H9 (cell line): ENCODE results near the gene PIP5KL1. TPM values are rescaled to one million over a fixed set of nuclear protein-coding genes. Genes with fewer than 3 reads are reported as not detected.

Source experiments
- DNase-seq: peaks from one replicate; pipeline ENCODE4 v3.0.0-alpha.2; 2017
- H2AFZ ChIP-seq: one replicate; pipeline ENCODE4 v1.6.1; 2013; ENCODE audit warnings: mild to moderate bottlenecking, low read length, control low read depth, moderate library complexity
- H2AK5ac ChIP-seq: 2 replicates; pipeline ENCODE4 v1.6.1; 2013; ENCODE audit warnings: low read length, control low read depth, mixed read lengths; ENCODE audit not compliant: insufficient read length
- H2BK120ac ChIP-seq: one replicate; pipeline ENCODE4 v1.6.1; 2013; ENCODE audit warnings: low read depth, mild to moderate bottlenecking, low read length, control low read depth, inconsistent platforms; ENCODE audit not compliant: poor library complexity, severe bottlenecking
- H2BK12ac ChIP-seq: 2 replicates; pipeline ENCODE4 v1.6.1; 2013; ENCODE audit warnings: low read length, control low read depth, mixed read lengths, low read depth; ENCODE audit not compliant: insufficient read length
- H2BK15ac ChIP-seq: 2 replicates; pipeline ENCODE4 v1.6.1; 2013; ENCODE audit warnings: low read depth, low read length, control low read depth
- H2BK20ac ChIP-seq: one replicate; pipeline ENCODE4 v1.6.1; 2013; ENCODE audit warnings: low read depth, mild to moderate bottlenecking, low read length, control low read depth, inconsistent platforms; ENCODE audit not compliant: poor library complexity, severe bottlenecking
- H2BK5ac ChIP-seq: 2 replicates; pipeline ENCODE4 v1.6.1; 2013; ENCODE audit warnings: low read length, control low read depth, mixed read lengths; ENCODE audit not compliant: insufficient read length
- H3K14ac ChIP-seq: 2 replicates; pipeline ENCODE4 v1.6.1; 2013; ENCODE audit warnings: low read length, control low read depth; ENCODE audit not compliant: insufficient read depth
- H3K18ac ChIP-seq: 2 replicates; pipeline ENCODE4 v1.6.1; 2013; ENCODE audit warnings: low read depth, mild to moderate bottlenecking, mixed read lengths, low read length, control low read depth; ENCODE audit not compliant: insufficient read length
- H3K23ac ChIP-seq: 2 replicates; pipeline ENCODE4 v1.6.1; 2013; ENCODE audit warnings: low read length, control low read depth, mixed read lengths, low read depth; ENCODE audit not compliant: insufficient read length
- H3K23me2 ChIP-seq: 2 replicates; pipeline ENCODE4 v1.6.1; 2013; ENCODE audit warnings: low read depth, mild to moderate bottlenecking, mixed read lengths, low read length, control low read depth; ENCODE audit not compliant: insufficient read length, poor library complexity, severe bottlenecking
- H3K27ac ChIP-seq: 2 replicates; pipeline ENCODE4 v1.5.1; 2013; ENCODE audit warnings: low read length, control low read depth, mixed read lengths, low read depth; ENCODE audit not compliant: insufficient read length
- H3K27me3 ChIP-seq: 2 replicates; pipeline ENCODE4 v1.6.1; 2013; ENCODE audit warnings: low read length, control low read depth, inconsistent platforms; ENCODE audit not compliant: insufficient read depth
- H3K4ac ChIP-seq: 2 replicates; pipeline ENCODE4 v1.6.1; 2013; ENCODE audit warnings: low read depth, mild to moderate bottlenecking, control low read depth, inconsistent platforms, low read length, moderate library complexity
- H3K4me1 ChIP-seq: 2 replicates; pipeline ENCODE4 v1.6.1; 2013; ENCODE audit warnings: low read length, control low read depth, inconsistent platforms; ENCODE audit not compliant: insufficient read depth
- H3K4me2 ChIP-seq: 2 replicates; pipeline ENCODE4 v1.6.1; 2013; ENCODE audit warnings: low read length, control low read depth, mixed read lengths; ENCODE audit not compliant: insufficient read length, insufficient read depth
- H3K56ac ChIP-seq: 2 replicates; pipeline ENCODE4 v1.6.1; 2013; ENCODE audit warnings: low read depth, mild to moderate bottlenecking, mixed read lengths, low read length, control low read depth; ENCODE audit not compliant: insufficient read length
- H3K79me1 ChIP-seq: 2 replicates; pipeline ENCODE4 v1.6.1; 2013; ENCODE audit warnings: low read depth, mild to moderate bottlenecking, moderate library complexity, low read length, control low read depth, inconsistent platforms; ENCODE audit not compliant: insufficient read depth, poor library complexity, severe bottlenecking
- H3K79me2 ChIP-seq: 2 replicates; pipeline ENCODE4 v1.6.1; 2013; ENCODE audit warnings: low read length, control low read depth, inconsistent platforms; ENCODE audit not compliant: insufficient read depth
- H3K9ac ChIP-seq: 2 replicates; pipeline ENCODE4 v1.6.1; 2013; ENCODE audit warnings: low read length, control low read depth, mixed read lengths; ENCODE audit not compliant: insufficient read length; ENCODE audit errors: extremely low read depth
- H3K9me3 ChIP-seq: one replicate; pipeline ENCODE4 v1.6.1; 2013; ENCODE audit warnings: low read depth, low read length, inconsistent platforms; ENCODE audit not compliant: control insufficient read depth
- H3T11ph ChIP-seq: one replicate; pipeline ENCODE4 v1.6.1; 2013; ENCODE audit warnings: mild to moderate bottlenecking, low read length, control low read depth, inconsistent platforms
- H4K20me1 ChIP-seq: one replicate; pipeline ENCODE4 v1.6.1; 2013; ENCODE audit not compliant: control insufficient read depth, insufficient read length, insufficient read depth
- H4K5ac ChIP-seq: 2 replicates; pipeline ENCODE4 v1.6.1; 2013; ENCODE audit warnings: low read depth, mild to moderate bottlenecking, mixed read lengths, low read length, control low read depth; ENCODE audit not compliant: insufficient read length
- H4K8ac ChIP-seq: replicated peaks from 2 replicates; pipeline ENCODE4 v1.6.1; 2013; ENCODE audit warnings: low read length, control low read depth, mixed read lengths, low read depth; ENCODE audit not compliant: insufficient read length
- H4K91ac ChIP-seq: 2 replicates; pipeline ENCODE4 v1.6.1; 2013; ENCODE audit warnings: low read depth, mild to moderate bottlenecking, moderate library complexity, mixed read lengths, low read length, control low read depth; ENCODE audit not compliant: insufficient read length
- H3K27ac Mint-ChIP-seq, 3 experiments: 2 replicates in 2 of 3; 3 replicates in 1 of 3; pipeline ENCODE4 v1.8.0; 2020 to 2021; ENCODE audit warnings: mixed read lengths in 3 of 3, mild to moderate bottlenecking in 1 of 3, moderate library complexity in 1 of 3
- H3K27me3 Mint-ChIP-seq: 2 replicates; pipeline ENCODE4 v1.8.0; 2021; ENCODE audit warnings: low read depth, mild to moderate bottlenecking, moderate library complexity, mixed read lengths
- H3K36me3 Mint-ChIP-seq, 3 experiments: 2 replicates in 2 of 3; 3 replicates in 1 of 3; pipeline ENCODE4 v1.8.0; 2020 to 2021; ENCODE audit warnings: low read depth in 3 of 3, mixed read lengths in 3 of 3; ENCODE audit not compliant: insufficient read depth in 1 of 3
- H3K4me1 Mint-ChIP-seq, 2 experiments: 2 replicates each; pipeline ENCODE4 v1.8.0; 2020; ENCODE audit warnings: mixed read lengths in 2 of 2
- H3K4me3 Mint-ChIP-seq, 2 experiments: 2 replicates in 1 of 2; 3 replicates in 1 of 2; pipeline ENCODE4 v1.8.0; 2020 to 2021; ENCODE audit warnings: mild to moderate bottlenecking in 2 of 2, mixed read lengths in 2 of 2, moderate library complexity in 1 of 2
- H3K9me3 Mint-ChIP-seq, 2 experiments: 2 replicates in 1 of 2; 3 replicates in 1 of 2; pipeline ENCODE4 v1.8.0; 2020; ENCODE audit warnings: mild to moderate bottlenecking in 2 of 2, mixed read lengths in 2 of 2, moderate library complexity in 1 of 2
- WGBS: extraction: QIAGEN DNeasy Blood & Tissue Kit; methylation state at CpG from one replicate; pipeline ENCODE4 v1.1.7; 2013; ENCODE audit warnings: missing lambda C conversion rate, low lambda C conversion rate, mixed read lengths; ENCODE audit not compliant: insufficient read length; ENCODE audit errors: extremely low coverage; 5-methylcytosine and 5-hydroxymethylcytosine counted together
- long read RNA-seq: library from polyadenylated mRNA; unstranded; transcript quantifications from one replicate; pipeline ENCODE4 v2.0.0, GENCODE V29; 2020
- total RNA-seq: library from RNA; stranded (reverse); gene quantifications from 2 replicates; pipeline ENCODE4 v1.2.1, GENCODE V29; 2021
- TF ChIP-seq, protein P1 (sequence below): fragments of 200-600 bp; sonication (generic); conservative IDR thresholded peaks from 3 replicates; pipeline ENCODE4 v1.8.0; 2021; ENCODE audit warnings: antibody characterized with exemption, mild to moderate bottlenecking

PIP5KL1 gene, protein sequence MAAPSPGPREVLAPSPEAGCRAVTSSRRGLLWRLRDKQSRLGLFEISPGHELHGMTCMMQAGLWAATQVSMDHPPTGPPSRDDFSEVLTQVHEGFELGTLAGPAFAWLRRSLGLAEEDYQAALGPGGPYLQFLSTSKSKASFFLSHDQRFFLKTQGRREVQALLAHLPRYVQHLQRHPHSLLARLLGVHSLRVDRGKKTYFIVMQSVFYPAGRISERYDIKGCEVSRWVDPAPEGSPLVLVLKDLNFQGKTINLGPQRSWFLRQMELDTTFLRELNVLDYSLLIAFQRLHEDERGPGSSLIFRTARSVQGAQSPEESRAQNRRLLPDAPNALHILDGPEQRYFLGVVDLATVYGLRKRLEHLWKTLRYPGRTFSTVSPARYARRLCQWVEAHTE
- total RNA-seq: 9.0 and 11.6 TPM in 2 replicates
- long read RNA-seq, transcript PIP5KL1-202 (10 exons, 2,198 nt): major isoform, 12 of 54 reads
- long read RNA-seq, partial matches to known transcripts: 5 of 54 reads
- long read RNA-seq, other reads (novel, unspliced or antisense): 32 of 54 reads

GRCh38 chr9:127930231-127931091, at the start of gene PIP5KL1:
Gene PIP5KL1, minus strand, starts transcription at chr9:127930777. Its CDS starts 25 bp downstream, at chr9:127930752.
- peak within 1 kb of the TSS; percentile 74 for H3K4me2 ChIP-seq
- Mint-ChIP-seq H3K4me1 (peaks cover 26 to 39% of the 10 kb centered on the region in 2 experiments), H3K27ac (peak within 1 kb of the TSS; percentile 65 to 88 (median 88); a peak in 6 of 7 replicates), H3K36me3 (peaks cover 2 to 8% (median 5%) of the 10 kb centered on the region in 3 experiments; a peak in 6 of 7 replicates), H3K4me3 (peak within 1 kb of the TSS; percentile 62 to 80), H3K27me3 (peaks cover 30% of the 10 kb centered on the region), H3K9me3 (no peaks in the 10 kb centered on the region; a peak in 1 of 5 replicates)
- H2BK15ac ChIP-seq: no peak within 1 kb of the TSS
- no peaks in the 10 kb centered on the region for H3K9me3 ChIP-seq
- no peak within 1 kb of the TSS for H2AK5ac ChIP-seq
- WGBS: no CpG with 5 or more reads among the region's 70 CpGs
- no peak within 1 kb of the TSS for H4K5ac ChIP-seq
- peaks cover 2% of the 10 kb centered on the region; the same call in 1 of the 2 replicates for H3K4me1 ChIP-seq
- no peaks in the 10 kb centered on the region for H3K79me2 ChIP-seq
- H3K27me3 ChIP-seq: no peaks in the 10 kb centered on the region
- no peak within 1 kb of the TSS for H3T11ph ChIP-seq
- no peak within 1 kb of the TSS for H2BK120ac ChIP-seq
- peaks cover 16% of the 10 kb centered on the region for H3K23me2 ChIP-seq
- no peak within 1 kb of the TSS for H2BK12ac ChIP-seq
- no peak within 1 kb of the TSS for H3K56ac ChIP-seq
- no peak within 1 kb of the TSS for H4K8ac ChIP-seq
- H3K27ac ChIP-seq: no peak within 1 kb of the TSS
- no peak within 1 kb of the TSS for H3K14ac ChIP-seq
- H2AFZ ChIP-seq: no peak within 1 kb of the TSS
- H3K4ac ChIP-seq: no peak within 1 kb of the TSS
- no peak within 1 kb of the TSS for H4K91ac ChIP-seq
- peak within 1 kb of the TSS; percentile 28 for H3K18ac ChIP-seq
- H3K9ac ChIP-seq: no peak within 1 kb of the TSS
- no peaks in the 10 kb centered on the region for H3K79me1 ChIP-seq
- H2BK5ac ChIP-seq: no peak within 1 kb of the TSS
- TF ChIP-seq, protein P1, sequence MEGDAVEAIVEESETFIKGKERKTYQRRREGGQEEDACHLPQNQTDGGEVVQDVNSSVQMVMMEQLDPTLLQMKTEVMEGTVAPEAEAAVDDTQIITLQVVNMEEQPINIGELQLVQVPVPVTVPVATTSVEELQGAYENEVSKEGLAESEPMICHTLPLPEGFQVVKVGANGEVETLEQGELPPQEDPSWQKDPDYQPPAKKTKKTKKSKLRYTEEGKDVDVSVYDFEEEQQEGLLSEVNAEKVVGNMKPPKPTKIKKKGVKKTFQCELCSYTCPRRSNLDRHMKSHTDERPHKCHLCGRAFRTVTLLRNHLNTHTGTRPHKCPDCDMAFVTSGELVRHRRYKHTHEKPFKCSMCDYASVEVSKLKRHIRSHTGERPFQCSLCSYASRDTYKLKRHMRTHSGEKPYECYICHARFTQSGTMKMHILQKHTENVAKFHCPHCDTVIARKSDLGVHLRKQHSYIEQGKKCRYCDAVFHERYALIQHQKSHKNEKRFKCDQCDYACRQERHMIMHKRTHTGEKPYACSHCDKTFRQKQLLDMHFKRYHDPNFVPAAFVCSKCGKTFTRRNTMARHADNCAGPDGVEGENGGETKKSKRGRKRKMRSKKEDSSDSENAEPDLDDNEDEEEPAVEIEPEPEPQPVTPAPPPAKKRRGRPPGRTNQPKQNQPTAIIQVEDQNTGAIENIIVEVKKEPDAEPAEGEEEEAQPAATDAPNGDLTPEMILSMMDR: 0 out of 3 replicates have a peak, but pooled peaks have one; percentile 32
- no peaks in the 10 kb centered on the region for H4K20me1 ChIP-seq
- no peak within 1 kb of the TSS for H2BK20ac ChIP-seq
- DNase-seq: peak; percentile 95
- no peak within 1 kb of the TSS for H3K23ac ChIP-seq
